Measurements from ENCODE around the gene CCDC7.
"Not testable (repeated sequence)": the region's sequence is repeated elsewhere in the genome, so short reads cannot be mapped to it uniquely, and the experiment has no call there.

CCDC7 gene

DNA sequence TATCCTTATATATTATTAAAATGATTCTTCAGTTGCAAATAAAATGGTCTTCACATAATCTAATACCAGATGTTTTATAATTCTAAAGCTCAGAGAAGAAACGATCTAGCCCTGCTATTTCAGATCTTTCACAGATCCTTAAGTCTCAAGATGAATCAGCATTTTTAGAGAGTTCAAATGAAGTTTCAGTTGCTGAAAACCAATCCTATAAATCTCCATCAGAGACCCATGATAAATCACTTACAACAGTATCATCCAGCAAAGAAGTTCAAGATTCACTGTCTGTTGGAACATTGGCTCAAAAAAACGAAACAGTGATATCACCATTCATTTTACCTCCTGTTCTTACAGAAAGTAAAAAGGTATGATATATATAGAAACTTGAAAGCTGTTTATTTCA is 137.0 kb downstream of the CCDC7 start:
- no peak for DNase-seq

DNA sequence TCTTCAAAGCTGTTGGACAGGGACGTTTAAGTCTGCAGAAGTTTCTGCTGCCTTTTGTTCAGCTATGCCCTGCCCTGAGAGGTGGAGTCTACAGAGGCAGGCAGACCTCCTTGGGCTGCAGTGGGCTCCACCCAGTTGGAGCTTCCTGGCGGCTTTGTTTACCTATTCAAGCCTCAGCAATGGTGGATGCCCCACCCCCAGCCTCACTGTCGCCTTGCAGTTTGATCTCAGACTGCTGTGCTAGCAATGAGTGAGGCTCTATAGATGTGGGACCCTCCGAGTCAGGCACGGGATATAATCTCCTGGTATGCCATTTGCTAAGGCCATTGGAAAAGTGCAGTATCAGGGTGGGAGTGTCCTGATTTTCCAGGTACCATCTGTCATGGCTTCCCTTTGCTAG is 152.1 kb downstream of the CCDC7 start:
- not testable (repeated sequence) for DNase-seq

DNA sequence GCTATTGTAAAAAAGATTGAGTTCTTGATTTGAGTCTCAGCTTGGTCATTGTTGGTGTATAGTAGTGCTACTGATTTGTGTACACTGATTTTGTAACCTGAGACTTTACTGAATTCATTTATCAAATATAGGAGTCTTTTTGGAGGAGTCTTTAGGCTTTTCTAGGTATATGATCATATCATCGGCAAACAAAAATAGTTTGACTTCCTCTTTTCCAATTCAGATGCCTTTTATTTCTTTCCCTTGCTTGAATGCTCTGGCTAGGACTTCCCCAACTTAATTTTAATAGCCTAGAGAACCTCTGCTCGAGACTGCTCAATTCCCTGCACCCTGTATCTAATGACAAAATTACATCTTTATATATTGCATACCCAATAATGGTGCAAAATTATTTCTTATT is 154.4 kb downstream of the CCDC7 start:
- no peak for DNase-seq

DNA sequence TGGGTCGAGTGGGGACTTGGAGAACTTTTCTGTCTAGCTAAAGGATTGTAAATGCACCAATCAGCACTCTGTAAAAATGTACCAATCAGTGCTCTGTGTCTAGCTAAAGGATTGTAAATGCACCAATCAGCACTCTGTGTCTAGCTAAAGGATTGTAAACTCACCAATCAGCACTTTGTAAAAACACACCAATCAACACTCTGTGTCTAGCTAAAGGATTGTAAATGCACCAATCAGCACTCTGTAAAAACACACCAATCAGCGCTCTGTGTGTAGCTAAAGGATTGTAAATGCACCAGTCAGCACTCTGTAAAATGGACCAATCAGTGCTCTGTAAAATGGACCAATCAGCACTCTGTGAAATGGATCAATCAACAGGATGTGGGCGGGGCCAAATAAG is 155.6 kb downstream of the CCDC7 start:
- not testable (repeated sequence) for DNase-seq

DNA sequence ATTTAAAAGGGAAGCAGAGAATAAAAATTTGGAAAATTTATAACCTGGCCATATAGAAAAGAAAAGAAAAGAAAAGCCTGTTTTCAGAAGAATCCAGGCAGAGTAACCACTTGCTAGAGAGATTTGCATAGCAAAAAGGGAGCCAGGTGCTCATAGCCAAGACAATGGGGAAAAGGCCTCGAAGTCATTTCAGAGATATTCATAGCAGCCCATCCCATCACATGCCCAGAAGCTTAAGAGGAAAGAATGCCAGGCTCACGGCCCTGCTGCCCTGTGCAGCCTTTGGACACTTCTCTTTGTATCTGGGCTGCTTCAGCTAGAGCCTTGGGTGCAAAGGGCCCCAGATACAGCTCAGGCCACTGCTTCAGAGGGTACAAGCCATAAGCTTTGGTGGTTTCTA is 159.8 kb downstream of the CCDC7 start:
- DNase-seq: no peak

DNA sequence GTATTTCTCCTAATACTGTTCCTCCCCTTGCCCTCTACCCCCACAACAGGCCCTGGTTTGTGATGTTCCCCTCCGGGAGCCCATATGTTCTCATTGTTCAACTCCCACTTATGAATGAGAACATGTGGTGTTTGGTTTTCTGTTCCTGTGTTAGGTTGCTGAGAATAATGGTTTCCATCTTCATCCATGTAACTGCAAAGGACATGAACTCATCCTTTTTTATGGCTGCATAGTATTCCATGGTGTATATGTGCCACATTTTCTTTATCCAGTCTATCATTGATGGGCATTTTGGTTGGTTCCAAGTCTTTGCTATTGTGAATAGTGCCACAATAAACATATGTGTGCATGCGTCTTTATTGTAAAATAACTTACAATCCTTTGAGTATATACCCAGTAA is 164.6 kb downstream of the CCDC7 start:
- not testable (repeated sequence) for DNase-seq

DNA sequence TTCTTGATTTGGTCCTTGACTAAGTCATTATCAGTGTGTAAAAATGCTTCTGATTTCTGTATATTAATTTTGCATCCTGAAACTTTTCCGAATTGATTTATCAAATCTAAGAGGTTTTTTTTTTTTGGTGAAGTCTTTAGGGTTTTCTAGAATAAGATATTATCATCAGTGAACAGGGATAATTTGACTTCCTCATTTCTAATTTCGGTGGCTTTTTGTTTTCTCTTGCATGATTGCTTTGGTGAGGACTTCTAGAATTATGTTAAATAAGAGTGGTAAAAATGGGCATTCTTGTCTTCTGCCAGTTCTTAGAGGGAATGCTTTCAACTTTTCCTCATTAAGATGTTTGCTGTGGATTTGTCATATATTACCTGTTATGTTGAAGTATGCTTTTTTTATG is 170.5 kb downstream of the CCDC7 start:
- no peak for DNase-seq

DNA sequence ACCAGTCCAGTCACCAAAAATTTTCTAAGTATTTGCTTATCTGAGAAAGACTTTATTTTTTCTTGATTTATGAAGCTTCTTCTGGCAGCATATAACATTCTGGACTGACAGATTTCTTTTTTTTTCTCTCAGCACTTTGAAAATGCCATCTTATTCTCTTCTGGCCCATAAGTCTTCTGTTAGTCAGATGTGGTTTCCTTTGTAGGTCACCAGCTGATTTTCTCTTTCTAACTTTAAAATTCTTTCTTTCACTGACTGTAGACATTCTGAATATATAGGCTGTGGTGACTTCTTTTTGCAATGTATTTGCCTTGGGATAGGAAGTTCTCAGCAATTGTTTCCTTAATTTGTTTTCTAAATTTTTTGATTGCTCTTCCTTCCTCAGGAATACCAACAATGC is 172.5 kb downstream of the CCDC7 start:
- DNase-seq: no peak

DNA sequence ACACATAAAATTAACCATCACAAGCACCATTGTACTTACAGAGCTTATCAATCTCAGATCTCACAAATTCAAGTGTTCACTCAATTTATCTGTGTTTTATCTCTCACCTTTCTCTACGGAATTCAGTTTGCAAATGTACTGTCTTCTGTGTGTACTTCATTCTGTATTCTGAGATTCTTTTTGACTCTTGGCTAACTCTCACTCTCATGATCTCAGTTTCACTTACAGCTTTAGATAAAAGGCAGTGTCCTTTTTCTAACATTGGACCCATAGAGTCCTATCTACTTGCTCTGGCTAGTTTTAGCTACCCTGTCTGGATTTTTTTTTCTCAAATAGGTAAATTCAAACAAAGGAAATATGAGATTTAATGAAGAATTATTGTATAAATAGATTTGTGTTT is 176.0 kb downstream of the CCDC7 start:
- DNase-seq: no peak

DNA sequence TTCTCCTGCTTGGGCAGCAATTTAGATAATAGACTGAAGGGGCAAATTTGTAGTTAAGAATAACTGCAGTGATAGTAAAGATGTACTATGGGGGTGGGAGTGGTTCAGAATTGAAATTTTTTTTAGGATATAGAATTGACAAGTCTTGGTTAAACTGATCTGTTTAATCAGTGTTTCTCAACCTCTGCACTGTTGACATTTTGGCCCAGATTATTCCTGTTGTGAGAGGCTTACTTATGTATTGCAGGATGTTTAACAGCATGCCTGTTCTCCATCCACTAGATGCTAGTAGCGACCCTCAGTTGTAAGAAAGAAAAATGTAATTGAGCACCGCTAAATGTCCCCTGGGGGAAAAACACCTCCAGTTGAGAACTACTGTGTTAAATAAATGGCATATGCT is 176.5 kb downstream of the CCDC7 start:
- no peak for DNase-seq

DNA sequence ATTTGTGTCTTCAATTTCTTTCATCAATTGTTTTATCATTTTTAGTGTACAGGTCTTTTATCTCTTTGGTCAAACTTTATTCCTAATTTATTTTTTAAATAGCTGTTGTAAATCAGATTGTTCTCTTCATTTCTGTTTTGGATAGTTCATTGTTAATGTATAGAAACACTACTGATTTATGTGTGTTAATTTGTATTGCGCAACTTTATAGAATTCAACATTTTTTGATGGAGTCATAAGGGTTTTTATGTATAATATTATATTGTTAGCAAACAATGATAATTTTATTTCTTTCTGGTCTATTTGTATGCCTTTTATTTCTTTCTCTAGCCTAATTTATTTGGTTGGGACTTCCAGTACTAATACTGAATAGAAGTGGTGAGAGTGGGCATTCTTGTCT is 181.2 kb downstream of the CCDC7 start:
- DNase-seq: no peak

DNA sequence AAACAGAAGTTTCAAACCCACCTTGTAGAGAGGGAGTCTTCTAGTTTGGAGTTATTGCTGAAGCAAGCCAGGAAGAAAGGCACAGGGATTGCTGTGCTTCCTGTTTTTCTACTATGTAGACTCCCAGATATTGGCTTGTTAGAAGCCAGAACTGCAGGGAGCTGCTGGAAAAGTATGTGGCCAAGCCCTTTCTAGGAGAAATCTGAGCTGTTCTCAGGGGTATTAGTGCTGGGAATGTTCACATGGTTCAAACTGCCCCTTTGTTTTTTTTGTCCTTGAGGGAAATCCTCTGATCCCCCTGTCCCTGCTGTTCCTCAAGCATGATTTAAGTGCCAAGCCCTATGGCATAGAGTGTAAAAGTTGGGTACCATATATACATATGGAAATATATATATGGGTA is 184.0 kb downstream of the CCDC7 start:
- DNase-seq: peak; percentile 56

DNA sequence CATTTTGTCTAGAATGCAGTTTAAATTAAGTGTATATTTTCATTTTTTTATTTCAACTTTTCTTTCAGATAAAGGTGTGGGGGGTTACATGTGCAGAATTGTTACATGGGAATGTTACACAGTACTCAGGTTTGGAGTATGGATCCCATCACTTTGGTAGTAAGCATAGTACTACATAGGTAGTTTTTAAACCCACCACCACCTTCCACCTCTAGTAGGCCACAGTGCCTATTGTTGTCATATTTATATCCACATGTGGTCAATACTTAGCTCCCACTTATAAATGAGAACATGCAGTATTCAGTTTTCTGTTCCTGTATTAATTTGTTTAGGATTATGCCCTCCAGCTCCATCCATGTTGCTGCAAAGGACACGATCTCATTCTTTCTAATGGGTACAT is 200.6 kb downstream of the CCDC7 start:
- DNase-seq: no peak

DNA sequence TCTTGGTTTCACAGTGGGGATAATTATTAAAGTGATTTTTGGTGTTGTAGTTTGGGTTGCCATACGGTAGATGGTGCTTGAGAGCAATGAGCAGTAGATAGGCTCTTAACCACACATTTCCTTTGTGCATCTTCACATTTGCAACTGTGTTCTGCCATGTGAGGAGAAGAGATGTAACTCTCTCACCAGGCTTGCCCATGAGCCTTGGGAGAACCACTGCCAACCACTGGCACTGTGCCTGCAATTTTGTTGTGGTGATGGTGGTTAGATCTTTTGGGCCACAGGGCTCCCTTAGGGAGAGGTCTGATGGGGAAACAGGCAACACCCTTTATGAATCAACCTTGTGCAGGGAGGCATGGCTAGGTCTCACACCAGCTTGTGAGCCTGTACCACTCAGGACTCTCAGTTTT is 204.3 kb downstream of the CCDC7 start:
- DNase-seq: no peak

DNA sequence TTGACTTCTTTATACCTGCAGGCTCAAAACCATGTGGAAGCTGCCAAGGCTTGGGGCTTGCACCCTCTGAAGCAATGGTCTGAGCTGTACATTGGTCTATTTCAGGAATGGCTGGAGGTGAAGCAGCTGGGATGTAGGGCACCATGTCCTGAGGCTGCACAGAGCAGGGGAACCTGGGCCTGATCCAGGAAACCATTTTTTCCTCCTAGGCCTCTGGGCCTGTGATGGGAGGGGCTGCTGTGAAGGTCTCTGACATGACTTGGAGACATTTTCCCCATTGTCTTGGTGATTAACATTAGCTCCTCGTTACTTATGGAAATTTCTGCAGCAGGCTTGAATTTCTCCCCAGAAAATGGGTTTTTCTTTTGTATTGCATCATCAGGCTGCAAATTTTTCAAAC is 211.5 kb downstream of the CCDC7 start:
- DNase-seq: not testable (repeated sequence)

DNA sequence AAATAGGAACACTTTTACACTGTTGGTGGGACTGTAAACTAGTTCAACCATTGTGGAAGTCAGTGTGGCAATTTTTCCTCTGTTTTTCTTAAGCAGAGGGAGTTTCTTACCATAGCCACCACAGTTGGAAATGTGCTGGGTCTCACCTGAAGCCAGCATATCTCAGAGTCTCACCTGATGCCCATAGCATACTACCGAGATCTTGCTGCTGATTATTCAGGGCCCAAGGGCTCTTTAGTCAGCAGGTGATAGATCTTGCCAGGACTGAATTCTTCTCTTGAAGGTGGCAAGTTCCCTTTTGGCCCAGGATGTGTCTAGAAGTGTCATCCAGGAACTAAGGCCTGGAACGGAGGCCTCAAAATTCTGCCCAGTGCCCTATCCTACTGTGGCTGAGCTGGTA is 215.4 kb downstream of the CCDC7 start:
- DNase-seq: no peak

DNA sequence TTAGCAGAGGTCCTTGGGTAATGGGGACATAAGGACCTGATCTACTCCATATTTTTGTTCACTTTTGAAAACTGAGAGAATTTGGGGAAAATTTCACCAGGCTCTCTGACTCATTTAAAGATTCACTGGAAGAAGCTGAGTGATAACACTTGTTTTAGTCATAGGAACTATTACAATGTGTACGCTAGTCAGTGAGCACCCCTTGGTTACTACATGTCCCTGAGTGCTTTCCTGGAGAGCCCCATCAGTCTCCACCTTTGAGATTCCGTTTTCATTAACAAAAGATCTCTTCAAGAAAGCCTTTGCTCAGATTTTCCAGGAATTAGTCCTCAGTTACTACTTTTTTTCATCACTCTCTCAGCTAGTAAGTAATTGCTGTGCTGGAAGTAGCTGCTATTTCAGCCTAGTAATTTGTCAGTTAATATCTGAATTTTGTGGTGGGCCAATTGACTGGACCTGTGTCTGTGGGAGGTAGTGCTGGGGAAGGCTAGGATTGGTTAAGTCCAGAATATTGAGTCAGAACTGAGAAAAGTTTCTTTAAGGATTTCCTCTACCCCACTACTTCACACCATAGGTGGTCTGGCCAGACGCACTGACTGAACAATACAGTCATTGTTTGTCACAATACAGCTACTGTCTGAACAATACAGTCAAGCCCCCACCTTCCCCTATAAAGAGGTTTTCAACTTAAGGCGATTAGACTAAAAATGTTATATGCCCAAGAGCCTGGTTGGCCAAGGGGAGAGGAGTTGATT is 235.0 kb downstream of the CCDC7 start:
- DNase-seq: peak; percentile 56

DNA sequence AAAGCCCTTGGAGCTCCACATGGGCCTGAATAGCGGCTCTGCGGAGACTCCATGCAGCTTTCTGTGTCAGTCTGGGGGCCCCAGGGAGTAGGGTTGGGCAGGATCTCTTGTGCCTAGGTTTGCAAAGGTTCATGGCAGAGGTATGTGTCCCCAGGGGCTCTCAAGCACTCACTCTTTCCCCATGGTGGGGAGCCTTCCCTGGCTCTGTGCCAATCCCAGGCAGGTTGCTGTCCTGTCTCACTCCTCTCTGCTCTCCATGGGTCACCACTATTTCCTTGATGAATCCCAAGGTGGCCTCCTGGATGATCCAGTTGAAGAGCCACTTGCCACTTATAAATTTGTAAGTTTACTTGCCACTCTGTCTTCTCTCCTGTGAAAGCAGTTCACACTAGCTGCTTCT is 238.4 kb downstream of the CCDC7 start:
- DNase-seq: no peak

DNA sequence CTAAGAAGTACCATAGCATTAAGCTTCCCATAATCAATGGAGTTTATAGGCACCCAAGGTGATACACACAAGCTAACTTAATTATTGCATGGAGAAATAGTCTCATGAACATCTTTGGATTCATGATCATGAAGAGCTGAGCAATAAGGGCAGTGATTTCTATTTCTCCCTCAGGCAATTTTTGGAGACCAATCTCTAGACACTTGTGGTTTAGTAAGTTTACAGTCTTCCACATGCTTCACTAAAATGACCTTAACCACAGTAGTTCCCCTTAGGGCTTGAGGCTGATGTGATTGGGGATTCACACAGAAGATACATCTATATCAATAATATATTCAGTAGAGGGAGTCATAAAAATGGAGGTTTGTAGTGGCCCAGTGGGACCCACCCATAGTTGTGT is 241.2 kb downstream of the CCDC7 start:
- no peak for DNase-seq

DNA sequence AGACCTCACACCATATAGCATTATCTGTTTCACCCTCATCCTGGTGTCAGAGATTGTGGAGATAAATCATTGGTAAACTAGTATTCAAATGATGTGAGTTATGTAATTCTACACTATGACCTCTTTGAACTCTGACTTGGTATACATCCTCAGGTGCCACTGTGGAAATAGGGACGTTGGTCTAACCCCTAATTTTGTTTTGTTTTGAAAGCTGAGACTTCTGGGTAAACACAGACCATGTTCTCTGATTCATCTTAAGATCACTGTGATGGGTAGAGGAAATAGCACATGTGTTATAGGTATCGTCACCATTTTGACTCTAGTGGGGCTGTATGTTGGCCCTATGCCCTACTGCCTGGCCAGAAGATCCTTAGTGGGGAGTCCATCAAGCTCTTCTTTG is 241.6 kb downstream of the CCDC7 start:
- no peak for DNase-seq

DNA sequence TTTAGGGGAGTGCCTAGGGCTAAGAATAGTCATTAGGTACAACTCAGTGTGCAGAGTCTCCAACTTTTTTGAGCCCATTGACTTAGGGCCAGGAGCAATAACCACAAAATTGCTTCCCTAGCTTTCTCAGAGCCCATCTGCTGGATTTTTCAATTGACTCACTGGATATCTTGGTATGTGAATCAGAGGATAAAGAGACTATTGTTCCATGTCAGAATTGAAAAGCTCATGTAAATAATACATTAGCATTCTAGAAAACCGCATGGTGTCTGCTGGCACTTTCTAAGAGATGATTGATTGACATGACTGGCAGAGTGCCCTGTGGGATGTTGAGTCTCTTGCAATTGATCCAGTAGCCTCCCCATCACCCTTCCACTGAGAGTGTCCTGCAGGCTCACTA is 246.2 kb downstream of the CCDC7 start:
- DNase-seq: no peak

DNA sequence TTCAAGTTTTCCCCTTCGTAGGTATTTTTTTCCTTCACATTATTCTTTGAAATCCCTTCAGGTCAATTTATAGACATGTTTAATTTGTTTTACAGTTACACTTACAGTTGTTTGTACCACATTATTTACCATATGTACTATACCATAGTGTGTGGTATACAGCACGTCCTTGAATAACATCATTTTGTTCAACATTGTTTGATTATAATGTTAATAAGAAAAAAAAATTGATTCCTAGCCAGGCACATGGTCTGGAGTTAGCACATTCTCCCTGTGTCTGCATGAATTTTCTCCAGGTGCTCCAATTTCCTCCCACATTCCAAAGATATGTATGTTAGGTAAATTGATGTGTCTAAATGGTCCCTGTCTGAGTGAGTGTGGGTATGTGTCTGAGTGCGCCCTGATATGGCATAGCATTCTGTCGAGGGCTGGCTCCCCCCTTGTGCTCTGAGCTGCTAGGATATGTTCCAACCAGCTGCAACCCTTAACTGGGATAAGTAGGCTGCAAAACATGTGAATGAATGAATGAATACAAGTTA is 247.6 kb downstream of the CCDC7 start:
- DNase-seq: no peak

DNA sequence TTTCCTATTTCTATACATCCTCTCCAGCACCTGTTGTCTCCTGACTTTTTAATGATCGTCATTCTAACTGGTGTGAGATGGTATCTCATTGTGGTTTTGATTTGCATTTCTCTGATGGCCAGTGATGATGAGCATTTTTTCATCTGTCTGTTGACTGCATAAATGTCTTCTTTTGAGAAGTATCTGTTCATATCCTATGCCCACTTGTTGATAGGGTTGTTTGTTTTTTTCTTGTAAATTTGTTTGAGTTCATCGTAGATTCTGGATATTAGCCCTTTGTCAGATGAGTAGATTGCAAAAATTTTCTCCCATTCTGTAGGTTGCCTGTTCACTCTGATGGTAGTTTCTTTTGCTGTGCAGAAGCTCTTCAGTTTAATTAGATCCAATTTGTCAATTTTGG is 253.7 kb downstream of the CCDC7 start:
- DNase-seq: not testable (repeated sequence)

DNA sequence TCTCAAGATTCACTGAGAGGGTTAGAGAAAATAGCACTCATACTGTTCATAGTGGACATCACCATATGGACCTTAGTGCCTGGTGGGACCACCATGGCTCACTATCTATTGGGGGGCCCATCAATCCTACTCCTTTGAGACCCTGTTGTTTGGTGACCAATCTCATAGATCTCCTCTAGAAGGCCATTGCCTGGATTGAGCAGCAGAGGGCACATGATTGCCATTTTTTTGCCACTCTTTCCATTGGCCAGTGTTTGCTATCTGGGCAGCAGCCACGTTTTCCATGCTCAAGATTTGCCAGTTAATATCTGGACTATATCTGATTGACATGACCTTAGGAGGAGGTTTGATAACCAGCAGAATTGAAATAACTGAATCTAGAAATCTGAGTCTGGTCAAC is 267.6 kb downstream of the CCDC7 start:
- no peak for DNase-seq

DNA sequence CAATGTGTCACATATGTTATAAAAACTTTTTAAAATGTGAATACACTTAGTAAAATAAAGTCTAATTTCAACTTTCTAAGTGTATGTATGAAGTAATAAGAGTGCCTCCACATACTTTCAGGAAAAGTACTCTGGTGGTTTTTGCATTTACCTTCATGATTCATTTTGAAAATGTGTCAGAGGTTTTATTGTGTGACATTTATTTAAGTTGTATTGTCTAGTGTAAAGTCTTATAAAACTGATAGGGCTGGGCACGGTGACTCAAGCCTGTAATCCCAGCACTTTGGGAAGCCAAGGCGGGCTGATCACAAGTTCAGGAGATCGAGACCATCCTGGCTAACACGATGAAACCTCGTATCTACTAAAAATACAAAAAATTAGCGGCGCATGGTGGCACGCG is 285.6 kb downstream of the CCDC7 start:
- no peak for DNase-seq

Data from islet precursor cell (in vitro differentiated cells).